NT2/D1 (cell line): Measurements from ENCODE around the gene C10orf143.

Experiments
- SUZ12 ChIP-seq: IDR thresholded peaks from 2 replicates; pipeline ENCODE4 v1.6.1; 2011; ENCODE audit not compliant: insufficient read length, insufficient read depth; ENCODE audit errors: extremely low read depth
- YY1 ChIP-seq: IDR thresholded peaks from 2 replicates; pipeline ENCODE4 v1.6.1; 2011; ENCODE audit not compliant: insufficient read length, insufficient read depth
- ZNF274 ChIP-seq: IDR thresholded peaks from 2 replicates; pipeline ENCODE4 v1.6.1; 2011; ENCODE audit warnings: mild to moderate bottlenecking, low read depth, low read length

DNA sequence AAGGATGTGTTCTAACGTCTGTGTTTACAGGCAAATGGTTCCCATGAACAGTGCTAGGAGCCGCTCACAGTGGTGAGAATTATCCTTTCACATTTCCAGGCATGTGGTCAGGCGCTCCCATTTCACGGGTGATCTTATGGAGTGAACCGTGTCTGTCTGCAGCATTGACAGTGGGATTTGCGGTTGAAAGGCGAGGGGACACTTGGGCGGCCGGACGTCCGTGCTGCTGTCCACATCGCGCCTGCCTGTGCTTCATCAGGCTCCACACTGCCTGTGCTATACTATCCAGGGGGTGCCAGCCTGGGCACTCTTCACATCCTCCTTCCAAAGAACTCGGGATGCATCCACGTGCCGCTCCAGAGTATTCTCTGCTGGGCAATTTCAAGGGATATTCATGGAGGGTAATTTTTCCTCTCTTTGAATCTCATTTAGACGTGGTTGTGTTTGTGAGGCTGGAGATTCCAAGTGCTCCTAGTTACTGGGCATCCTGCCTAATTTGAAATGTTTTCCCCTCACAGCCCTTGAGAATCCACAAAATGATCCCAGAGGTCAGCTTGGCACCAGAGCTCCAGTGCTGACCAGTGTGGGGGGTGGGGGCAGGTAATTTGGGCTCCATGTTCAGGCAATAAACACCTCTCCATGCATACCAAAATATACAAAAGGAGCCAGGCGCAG, 84.7 kb downstream of the C10orf143 start:
- no peak for TF ChIP-seq ZNF274
- no peak for TF ChIP-seq YY1
- TF ChIP-seq SUZ12 = no peak
